Measurements from ENCODE around the gene RGS7.

RGS7 gene

GRCh38 chr1:241240069-241240468 is 116.9 kb downstream of the RGS7 start:
- TF ChIP-seq CTCF (conservative IDR thresholded peaks at IDR 0.05; ENCODE audit: low read depth) = no peak
- CTCF ChIA-PET = no interaction called here
- H3K27ac ChIP-seq = no peak overlapping the region
- POLR2A ChIA-PET (ENCODE audit: low non-redundant PET) = no interaction called here
- no peak for DNase-seq (ENCODE audit: low spot score)

GRCh38 chr1:241237873-241238272 is 119.1 kb downstream of the RGS7 start:
- POLR2A ChIA-PET (ENCODE audit: low non-redundant PET) = no interaction called here
- DNase-seq (ENCODE audit: low spot score) = no peak
- no peak overlapping the region for H3K27ac ChIP-seq
- no peak for TF ChIP-seq CTCF (conservative IDR thresholded peaks at IDR 0.05; ENCODE audit: low read depth)
- CTCF ChIA-PET = no interaction called here

GRCh38 chr1:241235256-241235897 is 121.6 kb downstream of the RGS7 start:
- H3K27ac ChIP-seq = no peak overlapping the region
- TF ChIP-seq CTCF (conservative IDR thresholded peaks at IDR 0.05; ENCODE audit: low read depth) = no peak
- ChIA-PET POLR2A (ENCODE audit: low non-redundant PET) (no interaction called here), CTCF (no interaction called here)
- no peak for DNase-seq (ENCODE audit: low spot score)

- POLR2A ChIA-PET (ENCODE audit: low non-redundant PET) = no interaction called here
- no peak for DNase-seq (ENCODE audit: low spot score)
- H3K27ac ChIP-seq = no peak overlapping the region
- CTCF ChIA-PET = no interaction called here
- TF ChIP-seq CTCF (conservative IDR thresholded peaks at IDR 0.05; ENCODE audit: low read depth) = no peak
These were observed 127.3 kb downstream of the RGS7 start for GRCh38 chr1:241229711-241230110.

- ChIA-PET POLR2A (ENCODE audit: low non-redundant PET) (no interaction called here), CTCF (interaction anchor here (0.5 kb wide), 1 partner anchor 1702 kb away, joined by 3 read pairs; no protein-coding TSS in a partner anchor)
- no peak for TF ChIP-seq CTCF (conservative IDR thresholded peaks at IDR 0.05; ENCODE audit: low read depth)
- H3K27ac ChIP-seq = no peak overlapping the region
- no peak for DNase-seq (ENCODE audit: low spot score)
These were observed 127.8 kb downstream of the RGS7 start for GRCh38 chr1:241229216-241229615.

GRCh38 chr1:241228339-241228738 is 128.7 kb downstream of the RGS7 start:
- H3K27ac ChIP-seq = no peak overlapping the region
- ChIA-PET CTCF (no interaction called here), POLR2A (ENCODE audit: low non-redundant PET) (no interaction called here)

More at GRCh38 chr1:241228339-241228738, 128.7 kb downstream of the RGS7 start:
- no peak for DNase-seq (ENCODE audit: low spot score)
- TF ChIP-seq CTCF (conservative IDR thresholded peaks at IDR 0.05; ENCODE audit: low read depth) = no peak
